Nephron (organoid): ENCODE measurements around the gene PHPT1.
"Not testable (repeated sequence)": the region's sequence is repeated elsewhere in the genome, so short reads cannot be mapped to it uniquely, and the experiment has no call there.

Experiments used
- H3K27ac Mint-ChIP-seq, 3 experiments: 2 replicates each; pipeline ENCODE4 v1.8.0; 2020; ENCODE audit warnings: mixed read lengths in 3 of 3, mild to moderate bottlenecking in 2 of 3, moderate library complexity in 1 of 3
- H3K27me3 Mint-ChIP-seq: 2 replicates; pipeline ENCODE4 v1.8.0; 2021; ENCODE audit warnings: low read depth, mild to moderate bottlenecking, moderate library complexity, mixed read lengths
- H3K36me3 Mint-ChIP-seq: 2 replicates; pipeline ENCODE4 v1.8.0; 2020; ENCODE audit warnings: low read depth, mixed read lengths
- H3K4me1 Mint-ChIP-seq: 2 replicates; pipeline ENCODE4 v1.8.0; 2020; ENCODE audit warnings: mixed read lengths
- H3K4me3 Mint-ChIP-seq, 3 experiments: 2 replicates each; pipeline ENCODE4 v1.8.0; 2020; ENCODE audit warnings: mild to moderate bottlenecking in 3 of 3, mixed read lengths in 3 of 3, moderate library complexity in 2 of 3
- H3K9me3 Mint-ChIP-seq: 2 replicates; pipeline ENCODE4 v1.8.0; 2020; ENCODE audit warnings: mixed read lengths
- CTCF ChIP-seq, 3 experiments: fragments of 200-600 bp; sonication (generic); IDR thresholded peaks; one replicate each; pipeline ENCODE4 v1.5.0; 2021; ENCODE audit warnings: antibody characterized with exemption in 3 of 3; ENCODE audit not compliant: unreplicated experiment in 3 of 3

PHPT1 gene

GRCh38 chr9:136835932-136836904, 13.0 kb upstream of the PHPT1 start:
- Mint-ChIP-seq H3K27ac (no peak overlapping the region), H3K9me3 (no peaks in the 10 kb centered on the region), H3K4me1 (peaks cover 19% of the 10 kb centered on the region), H3K36me3 (peaks cover 13% of the 10 kb centered on the region), H3K4me3 (no peak overlapping the region), H3K27me3 (no peaks in the 10 kb centered on the region)
- TF ChIP-seq CTCF (IDR thresholded peaks at IDR 0.05; ENCODE audit: unreplicated experiment in 3 of 3): no peak

- no peak for TF ChIP-seq CTCF (IDR thresholded peaks at IDR 0.05; ENCODE audit: unreplicated experiment in 3 of 3)
- H3K4me3 Mint-ChIP-seq: no peak overlapping the region
These were observed 11.9 kb upstream of the PHPT1 start for GRCh38 chr9:136837146-136837855.

GRCh38 chr9:136837856-136838277, 11.3 kb upstream of the PHPT1 start:
- not testable (repeated sequence) for H3K9me3 Mint-ChIP-seq, H3K27ac Mint-ChIP-seq, H3K36me3 Mint-ChIP-seq, H3K4me3 Mint-ChIP-seq, H3K27me3 Mint-ChIP-seq
- peaks cover 29% of the 10 kb centered on the region for H3K4me1 Mint-ChIP-seq

More at GRCh38 chr9:136837146-136837855, 11.9 kb upstream of the PHPT1 start:
- Mint-ChIP-seq H3K36me3 (peaks cover 9% of the 10 kb centered on the region), H3K4me1 (peaks cover 28% of the 10 kb centered on the region), H3K9me3 (no peaks in the 10 kb centered on the region), H3K27ac (no peak overlapping the region), H3K27me3 (no peaks in the 10 kb centered on the region)

GRCh38 chr9:136838314-136839228, 10.6 kb upstream of the PHPT1 start:
- Mint-ChIP-seq H3K27me3 (no peaks in the 10 kb centered on the region), H3K9me3 (no peaks in the 10 kb centered on the region)

GRCh38 chr9:136839229-136840139, 9.7 kb upstream of the PHPT1 start:
- H3K4me3 Mint-ChIP-seq: peak overlapping the region; percentile 7 to 62 (median 56)
- no peak for TF ChIP-seq CTCF (IDR thresholded peaks at IDR 0.05; ENCODE audit: unreplicated experiment in 3 of 3)
- no peaks in the 10 kb centered on the region for H3K9me3 Mint-ChIP-seq
- no peaks in the 10 kb centered on the region for H3K36me3 Mint-ChIP-seq
- peaks cover 25% of the 10 kb centered on the region for H3K4me1 Mint-ChIP-seq
- H3K27ac Mint-ChIP-seq: peak overlapping the region; percentile 62 to 66 (median 65)
- no peaks in the 10 kb centered on the region for H3K27me3 Mint-ChIP-seq

More at GRCh38 chr9:136838314-136839228, 10.6 kb upstream of the PHPT1 start:
- H3K4me3 Mint-ChIP-seq: no peak overlapping the region
- peaks cover 6% of the 10 kb centered on the region for H3K36me3 Mint-ChIP-seq
- H3K4me1 Mint-ChIP-seq: peaks cover 29% of the 10 kb centered on the region
- no peak overlapping the region for H3K27ac Mint-ChIP-seq
- no peak for TF ChIP-seq CTCF (IDR thresholded peaks at IDR 0.05; ENCODE audit: unreplicated experiment in 3 of 3)
